ENCODE results near the gene CCDC97. TPM values are rescaled to one million over a fixed set of nuclear protein-coding genes. Genes with fewer than 3 reads are reported as not detected.

CCDC97 gene
- total RNA-seq, 1 experiment from 2014 or later = 25.5 TPM

GRCh38 chr19:41294393-41294792 lies 15.6 kb upstream of the CCDC97 start:
- POLR2A ChIA-PET = no interaction called here
- no peak for ATAC-seq
- no peak overlapping the region for H3K27ac ChIP-seq (ENCODE audit: low read length)
- in situ Hi-C loops (cut with HindIII; ENCODE audit: low pct_unique_long_range_greater_than_20kb, low sequenced_read_pairs) (no loop called here), intact Hi-C loops (cut with micrococcal nuclease; ENCODE audit: unreplicated experiment) (no loop called here)
- no peaks in the 10 kb centered on the region for H3K9me3 ChIP-seq (ENCODE audit: control insufficient read depth, insufficient read depth, low read depth, low read length)
- no TSS peak for BruUV-seq (replicated peaks)
- TF ChIP-seq REST (IDR thresholded peaks at IDR 0.05; ENCODE audit: insufficient read depth in 1 of 2, low read depth in 2 of 2, low read length in 1 of 2) (no peak), POLR2AphosphoS5 (IDR thresholded peaks at IDR 0.05; ENCODE audit: low read depth, low read length) (no peak), SIN3A (IDR thresholded peaks at IDR 0.05; ENCODE audit: borderline replicate concordance, insufficient read depth, low read depth, low read length) (no peak)
- CTCF ChIA-PET = no interaction called here
- peaks cover 17% of the 10 kb centered on the region for H3K36me3 ChIP-seq (ENCODE audit: control insufficient read depth, insufficient read depth, low read length)
- H3K27me3 ChIP-seq (ENCODE audit: control insufficient read depth, insufficient read depth, low read length) = no peaks in the 10 kb centered on the region
- no peaks in the 10 kb centered on the region for H3K4me1 ChIP-seq (ENCODE audit: control insufficient read depth, insufficient read depth, low read length)
- DNase-seq (ENCODE audit: low read depth, low spot score) = no peak
- H3K4me3 ChIP-seq (ENCODE audit: low read depth in 2 of 2, low read length in 2 of 2) = no peak overlapping the region

- Histone ChIP-seq H3K4me3 (ENCODE audit: low read depth in 2 of 2, low read length in 2 of 2) (no peak overlapping the region), H3K27ac (ENCODE audit: low read length) (no peak overlapping the region), H3K27me3 (ENCODE audit: control insufficient read depth, insufficient read depth, low read length) (no peaks in the 10 kb centered on the region), H3K4me1 (ENCODE audit: control insufficient read depth, insufficient read depth, low read length) (no peaks in the 10 kb centered on the region), H3K9me3 (ENCODE audit: control insufficient read depth, insufficient read depth, low read depth, low read length) (no peaks in the 10 kb centered on the region), H3K36me3 (ENCODE audit: control insufficient read depth, insufficient read depth, low read length) (peaks cover 17% of the 10 kb centered on the region)
- ChIA-PET CTCF (no interaction called here), POLR2A (no interaction called here)
- no TSS peak for BruUV-seq (replicated peaks)
- in situ Hi-C loops (cut with HindIII; ENCODE audit: low pct_unique_long_range_greater_than_20kb, low sequenced_read_pairs) = no loop called here
- intact Hi-C loops (cut with micrococcal nuclease; ENCODE audit: unreplicated experiment) = no loop called here
- TF ChIP-seq POLR2AphosphoS5 (IDR thresholded peaks at IDR 0.05; ENCODE audit: low read depth, low read length) (no peak), REST (IDR thresholded peaks at IDR 0.05; ENCODE audit: insufficient read depth in 1 of 2, low read depth in 2 of 2, low read length in 1 of 2) (no peak), TCF7L2 (IDR thresholded peaks at IDR 0.05; ENCODE audit: low read depth, low read length) (no peak), SIN3A (IDR thresholded peaks at IDR 0.05; ENCODE audit: borderline replicate concordance, insufficient read depth, low read depth, low read length) (no peak), CTCF (IDR thresholded peaks at IDR 0.05) (no peak)
- DNase-seq (ENCODE audit: low read depth, low spot score) = no peak
- no peak for ATAC-seq
Measured at GRCh38 chr19:41295499-41295898, 14.5 kb upstream of the CCDC97 start.
